ENCODE data around the gene RBP5.

RBP5 gene

DNA sequence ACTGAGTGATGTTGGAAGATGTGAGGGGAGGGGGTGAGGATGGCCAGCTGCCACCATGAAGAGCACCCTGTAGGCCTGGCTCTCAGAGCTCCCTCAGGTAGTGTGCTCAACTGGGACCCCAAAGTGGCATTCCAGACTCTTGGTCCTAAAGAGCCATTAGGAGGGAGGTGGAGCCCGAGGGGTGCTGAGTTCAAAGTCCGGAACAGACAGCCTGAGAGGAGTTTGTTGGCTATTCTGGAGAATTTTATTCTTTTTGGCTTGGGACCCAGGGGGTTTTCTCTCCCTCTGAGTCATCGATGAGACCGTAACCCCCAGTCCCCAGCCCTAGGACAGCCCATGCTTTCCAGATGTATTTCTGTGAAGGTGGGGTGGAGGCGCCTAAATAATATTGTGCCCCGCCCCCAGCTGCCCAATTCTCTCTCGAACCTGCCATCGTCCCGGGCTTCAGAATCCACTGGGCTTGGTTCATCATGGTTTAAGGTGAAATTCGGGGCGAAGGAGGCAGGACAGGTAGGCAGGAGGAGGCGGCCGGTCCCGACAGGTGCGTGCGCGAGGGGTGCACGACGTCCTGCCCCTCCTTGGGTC lies 690 bp upstream of the RBP5 start:
- Histone ChIP-seq H3K27ac (replicated peaks) (no peak overlapping the region), H3K27me3 (ENCODE audit: insufficient read depth, poor library complexity, severe bottlenecking) (peaks cover 33% of the 10 kb centered on the region), H3K4me3 (replicated peaks; ENCODE audit: insufficient read depth, low read length) (peak overlapping the region; percentile 30)
- DNase-seq (ENCODE audit: low read depth in 1 of 2, low spot score in 1 of 2): no peak
- TF ChIP-seq GABPA (IDR thresholded peaks at IDR 0.05; ENCODE audit: low read depth) (no peak), SPI1 (IDR thresholded peaks at IDR 0.05; ENCODE audit: borderline replicate concordance, low read depth) (no peak), POLR2AphosphoS5 (IDR thresholded peaks at IDR 0.05; ENCODE audit: low read depth) (no peak)
- TF ChIP-seq, protein P1, sequence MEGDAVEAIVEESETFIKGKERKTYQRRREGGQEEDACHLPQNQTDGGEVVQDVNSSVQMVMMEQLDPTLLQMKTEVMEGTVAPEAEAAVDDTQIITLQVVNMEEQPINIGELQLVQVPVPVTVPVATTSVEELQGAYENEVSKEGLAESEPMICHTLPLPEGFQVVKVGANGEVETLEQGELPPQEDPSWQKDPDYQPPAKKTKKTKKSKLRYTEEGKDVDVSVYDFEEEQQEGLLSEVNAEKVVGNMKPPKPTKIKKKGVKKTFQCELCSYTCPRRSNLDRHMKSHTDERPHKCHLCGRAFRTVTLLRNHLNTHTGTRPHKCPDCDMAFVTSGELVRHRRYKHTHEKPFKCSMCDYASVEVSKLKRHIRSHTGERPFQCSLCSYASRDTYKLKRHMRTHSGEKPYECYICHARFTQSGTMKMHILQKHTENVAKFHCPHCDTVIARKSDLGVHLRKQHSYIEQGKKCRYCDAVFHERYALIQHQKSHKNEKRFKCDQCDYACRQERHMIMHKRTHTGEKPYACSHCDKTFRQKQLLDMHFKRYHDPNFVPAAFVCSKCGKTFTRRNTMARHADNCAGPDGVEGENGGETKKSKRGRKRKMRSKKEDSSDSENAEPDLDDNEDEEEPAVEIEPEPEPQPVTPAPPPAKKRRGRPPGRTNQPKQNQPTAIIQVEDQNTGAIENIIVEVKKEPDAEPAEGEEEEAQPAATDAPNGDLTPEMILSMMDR (IDR thresholded peaks at IDR 0.05; ENCODE audit: insufficient read depth, low read length): no peak
- TF ChIP-seq, protein P2, sequence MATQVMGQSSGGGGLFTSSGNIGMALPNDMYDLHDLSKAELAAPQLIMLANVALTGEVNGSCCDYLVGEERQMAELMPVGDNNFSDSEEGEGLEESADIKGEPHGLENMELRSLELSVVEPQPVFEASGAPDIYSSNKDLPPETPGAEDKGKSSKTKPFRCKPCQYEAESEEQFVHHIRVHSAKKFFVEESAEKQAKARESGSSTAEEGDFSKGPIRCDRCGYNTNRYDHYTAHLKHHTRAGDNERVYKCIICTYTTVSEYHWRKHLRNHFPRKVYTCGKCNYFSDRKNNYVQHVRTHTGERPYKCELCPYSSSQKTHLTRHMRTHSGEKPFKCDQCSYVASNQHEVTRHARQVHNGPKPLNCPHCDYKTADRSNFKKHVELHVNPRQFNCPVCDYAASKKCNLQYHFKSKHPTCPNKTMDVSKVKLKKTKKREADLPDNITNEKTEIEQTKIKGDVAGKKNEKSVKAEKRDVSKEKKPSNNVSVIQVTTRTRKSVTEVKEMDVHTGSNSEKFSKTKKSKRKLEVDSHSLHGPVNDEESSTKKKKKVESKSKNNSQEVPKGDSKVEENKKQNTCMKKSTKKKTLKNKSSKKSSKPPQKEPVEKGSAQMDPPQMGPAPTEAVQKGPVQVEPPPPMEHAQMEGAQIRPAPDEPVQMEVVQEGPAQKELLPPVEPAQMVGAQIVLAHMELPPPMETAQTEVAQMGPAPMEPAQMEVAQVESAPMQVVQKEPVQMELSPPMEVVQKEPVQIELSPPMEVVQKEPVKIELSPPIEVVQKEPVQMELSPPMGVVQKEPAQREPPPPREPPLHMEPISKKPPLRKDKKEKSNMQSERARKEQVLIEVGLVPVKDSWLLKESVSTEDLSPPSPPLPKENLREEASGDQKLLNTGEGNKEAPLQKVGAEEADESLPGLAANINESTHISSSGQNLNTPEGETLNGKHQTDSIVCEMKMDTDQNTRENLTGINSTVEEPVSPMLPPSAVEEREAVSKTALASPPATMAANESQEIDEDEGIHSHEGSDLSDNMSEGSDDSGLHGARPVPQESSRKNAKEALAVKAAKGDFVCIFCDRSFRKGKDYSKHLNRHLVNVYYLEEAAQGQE (IDR thresholded peaks at IDR 0.05; ENCODE audit: insufficient replicate concordance, low read depth): no peak

DNA sequence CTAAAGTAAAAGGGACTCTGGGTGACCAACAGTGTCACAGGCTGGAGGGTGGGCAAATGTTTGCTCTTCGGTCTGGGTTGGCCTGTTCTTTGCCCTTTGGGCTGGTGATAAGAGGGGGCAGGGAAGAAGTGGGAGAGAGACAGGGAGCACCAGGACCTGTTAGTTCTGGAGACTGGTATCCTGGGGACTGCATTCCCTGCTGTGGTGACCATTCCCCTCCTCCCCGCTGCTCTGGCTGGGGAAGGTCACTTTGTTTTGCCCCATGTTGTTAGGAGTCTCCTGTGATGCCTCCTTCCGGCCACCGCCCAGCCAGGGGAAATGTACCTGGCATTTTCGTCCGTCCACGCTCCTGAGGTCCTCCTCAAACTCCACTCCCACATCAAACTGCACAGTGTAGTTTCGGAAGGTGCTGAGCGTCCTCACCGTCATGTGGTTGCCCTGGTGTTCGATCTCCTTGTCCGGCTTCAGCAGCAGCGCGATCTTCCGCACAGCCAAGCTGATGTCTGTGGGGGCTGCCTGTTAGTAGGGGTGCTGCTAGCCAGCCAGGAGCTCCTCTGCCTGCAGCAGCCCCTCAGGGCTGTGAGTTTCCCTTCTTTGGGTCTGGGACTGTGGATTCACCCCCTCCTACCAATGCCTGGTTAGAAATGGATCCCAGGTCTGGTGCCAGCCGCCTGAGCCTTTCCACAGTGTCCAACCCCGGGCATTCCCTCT lies 618 bp downstream of the RBP5 start:
- peaks cover 33% of the 10 kb centered on the region for H3K27me3 ChIP-seq (ENCODE audit: insufficient read depth, poor library complexity, severe bottlenecking)
- no peak for DNase-seq (ENCODE audit: low read depth in 1 of 2, low spot score in 1 of 2)
- TF ChIP-seq GABPA (IDR thresholded peaks at IDR 0.05; ENCODE audit: low read depth): no peak
- TF ChIP-seq SPI1 (IDR thresholded peaks at IDR 0.05; ENCODE audit: borderline replicate concordance, low read depth): no peak
- TF ChIP-seq, protein P1 (IDR thresholded peaks at IDR 0.05; ENCODE audit: insufficient read depth, low read length): no peak
- TF ChIP-seq, protein P2 (IDR thresholded peaks at IDR 0.05; ENCODE audit: insufficient replicate concordance, low read depth): no peak
- TF ChIP-seq POLR2AphosphoS5 (IDR thresholded peaks at IDR 0.05; ENCODE audit: low read depth): no peak
- H3K27ac ChIP-seq (replicated peaks): no peak overlapping the region
- H3K4me3 ChIP-seq (replicated peaks; ENCODE audit: insufficient read depth, low read length): no peak overlapping the region

DNA sequence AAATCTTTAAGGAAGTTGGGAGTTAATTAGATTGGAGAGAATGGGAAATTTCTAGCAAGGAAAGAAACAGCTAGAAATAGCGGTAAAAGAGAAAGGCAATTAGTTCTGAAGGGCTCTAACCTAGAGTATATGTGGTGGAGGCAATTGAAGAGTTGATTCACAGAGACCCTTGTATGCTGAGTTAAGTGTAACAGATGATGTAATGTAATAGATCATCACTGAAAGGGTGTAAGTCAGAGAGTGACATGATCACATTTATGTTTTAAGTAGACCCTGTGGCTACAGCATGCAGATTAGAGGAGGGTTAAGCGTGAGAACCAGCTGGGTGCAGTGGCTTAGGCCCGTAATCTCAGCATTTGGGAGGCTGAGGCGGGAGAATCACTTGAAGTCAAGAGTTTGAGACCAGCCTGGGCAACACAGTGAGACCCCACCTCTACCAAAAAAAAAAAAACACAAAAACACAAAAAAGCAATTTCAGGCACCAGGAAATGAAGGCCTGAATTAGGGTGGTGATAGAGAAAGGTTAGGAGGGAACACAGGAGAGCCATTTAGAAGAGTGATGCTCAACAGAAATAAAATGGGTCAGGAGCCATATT lies 3.0 kb downstream of the RBP5 start:
- no peak for DNase-seq (ENCODE audit: low read depth in 1 of 2, low spot score in 1 of 2)
- Histone ChIP-seq H3K27ac (replicated peaks) (no peak overlapping the region), H3K27me3 (ENCODE audit: insufficient read depth, poor library complexity, severe bottlenecking) (peaks cover 22% of the 10 kb centered on the region), H3K4me3 (replicated peaks; ENCODE audit: insufficient read depth, low read length) (no peak overlapping the region)
- no peak for TF ChIP-seq SPI1 (IDR thresholded peaks at IDR 0.05; ENCODE audit: borderline replicate concordance, low read depth)
- TF ChIP-seq, protein P1 (IDR thresholded peaks at IDR 0.05; ENCODE audit: insufficient read depth, low read length): no peak
- no peak for TF ChIP-seq GABPA (IDR thresholded peaks at IDR 0.05; ENCODE audit: low read depth)
- TF ChIP-seq, protein P2 (IDR thresholded peaks at IDR 0.05; ENCODE audit: insufficient replicate concordance, low read depth): no peak

All from HL-60 (cell line).